ENCODE results near the gene SLC31A1. TPM values are rescaled to one million over a fixed set of nuclear protein-coding genes. Genes with fewer than 3 reads are reported as not detected.

SLC31A1 gene
- total and polyA plus RNA-seq, 2 donors (not counting 1 experiment from before 2014, with no cell fraction given), result 1.1 to 3.2 TPM

DNA sequence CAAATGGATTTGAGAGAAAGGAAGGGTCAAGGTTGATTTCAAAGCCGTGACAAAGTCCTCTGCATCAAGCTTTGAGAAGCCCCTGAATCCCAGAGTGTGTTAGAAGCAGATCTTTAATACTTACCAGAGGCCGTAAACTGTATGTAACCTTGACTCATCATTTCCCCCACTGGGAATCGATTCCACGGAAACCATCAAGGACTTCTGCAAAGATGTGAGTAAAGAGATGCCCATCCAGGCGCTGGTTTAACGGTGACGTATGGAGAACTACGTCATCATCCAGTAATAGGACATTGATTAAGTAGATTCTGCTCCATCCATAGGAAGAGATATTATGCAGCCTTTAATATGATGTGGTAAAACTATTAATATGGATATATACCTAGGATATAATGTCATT, 80.2 kb downstream of the SLC31A1 start:
- H3K9ac ChIP-seq (ENCODE audit: low read length), result no peak overlapping the region
- intact Hi-C loops (cut with micrococcal nuclease), result no loop called here
- TF ChIP-seq, protein P1, sequence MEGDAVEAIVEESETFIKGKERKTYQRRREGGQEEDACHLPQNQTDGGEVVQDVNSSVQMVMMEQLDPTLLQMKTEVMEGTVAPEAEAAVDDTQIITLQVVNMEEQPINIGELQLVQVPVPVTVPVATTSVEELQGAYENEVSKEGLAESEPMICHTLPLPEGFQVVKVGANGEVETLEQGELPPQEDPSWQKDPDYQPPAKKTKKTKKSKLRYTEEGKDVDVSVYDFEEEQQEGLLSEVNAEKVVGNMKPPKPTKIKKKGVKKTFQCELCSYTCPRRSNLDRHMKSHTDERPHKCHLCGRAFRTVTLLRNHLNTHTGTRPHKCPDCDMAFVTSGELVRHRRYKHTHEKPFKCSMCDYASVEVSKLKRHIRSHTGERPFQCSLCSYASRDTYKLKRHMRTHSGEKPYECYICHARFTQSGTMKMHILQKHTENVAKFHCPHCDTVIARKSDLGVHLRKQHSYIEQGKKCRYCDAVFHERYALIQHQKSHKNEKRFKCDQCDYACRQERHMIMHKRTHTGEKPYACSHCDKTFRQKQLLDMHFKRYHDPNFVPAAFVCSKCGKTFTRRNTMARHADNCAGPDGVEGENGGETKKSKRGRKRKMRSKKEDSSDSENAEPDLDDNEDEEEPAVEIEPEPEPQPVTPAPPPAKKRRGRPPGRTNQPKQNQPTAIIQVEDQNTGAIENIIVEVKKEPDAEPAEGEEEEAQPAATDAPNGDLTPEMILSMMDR (IDR thresholded peaks at IDR 0.05), result no peak
- no peak for TF ChIP-seq EZH2 (IDR thresholded peaks at IDR 0.05; ENCODE audit: borderline replicate concordance, insufficient read depth, low read depth, low read length, poor library complexity, severe bottlenecking)
- H3K79me2 ChIP-seq (ENCODE audit: control insufficient read depth, insufficient read depth, low read length), result no peaks in the 10 kb centered on the region
- H3K27ac ChIP-seq (ENCODE audit: low read length in 2 of 2), result no peak overlapping the region
- Mint-ChIP-seq H3K9me3 (ENCODE audit: insufficient read depth) (no peaks in the 10 kb centered on the region), H3K27ac (no peak overlapping the region), H3K4me3 (no peak overlapping the region), H3K27me3 (peaks cover 31% of the 10 kb centered on the region), H3K4me1 (no peaks in the 10 kb centered on the region)
- H2AFZ ChIP-seq (ENCODE audit: insufficient read depth, low read depth, low read length, poor library complexity, severe bottlenecking), result no peak overlapping the region
- POLR2A ChIA-PET, result no interaction called here
- no peak for ATAC-seq (ENCODE audit: low read depth)
- H3K4me1 ChIP-seq (ENCODE audit: control insufficient read depth in 2 of 2, insufficient read depth in 2 of 2, low read length in 2 of 2), result no peaks in the 10 kb centered on the region
- H3K36me3 ChIP-seq (replicated peaks in 1 of 2; ENCODE audit: control extremely low read depth in 1 of 2, control insufficient read depth in 1 of 2, extremely low read depth in 1 of 2, insufficient read depth in 2 of 2, low read length in 1 of 2), result no peaks in the 10 kb centered on the region
- H3K9me3 ChIP-seq (ENCODE audit: control extremely low read depth in 1 of 3, control insufficient read depth in 2 of 3, insufficient read depth in 1 of 3, low read length in 2 of 3), result no peaks in the 10 kb centered on the region
- CTCF ChIA-PET, result no interaction called here
- no peak overlapping the region for H3K4me2 ChIP-seq (replicated peaks; ENCODE audit: low read depth, low read length, poor library complexity, severe bottlenecking)
- DNase-seq, result no peak
- H3K4me3 ChIP-seq (ENCODE audit: control extremely low read depth in 1 of 5, extremely low read depth in 1 of 5, insufficient read depth in 1 of 5, low read depth in 2 of 5, low read length in 4 of 5), result no peak overlapping the region
- no peaks in the 10 kb centered on the region for H4K20me1 ChIP-seq (ENCODE audit: control insufficient read depth, insufficient read depth, low read length, poor library complexity, severe bottlenecking)
- WGBS (ENCODE audit: insufficient coverage), result 89% methylated on average over 2 of the region's 8 CpGs
- peaks cover 0 to 5% (median 0%) of the 10 kb centered on the region in 4 experiments for H3K27me3 ChIP-seq (replicated peaks in 1 of 4; ENCODE audit: control extremely low read depth in 1 of 4, control insufficient read depth in 3 of 4, insufficient read depth in 4 of 4, low read length in 3 of 4)

DNA sequence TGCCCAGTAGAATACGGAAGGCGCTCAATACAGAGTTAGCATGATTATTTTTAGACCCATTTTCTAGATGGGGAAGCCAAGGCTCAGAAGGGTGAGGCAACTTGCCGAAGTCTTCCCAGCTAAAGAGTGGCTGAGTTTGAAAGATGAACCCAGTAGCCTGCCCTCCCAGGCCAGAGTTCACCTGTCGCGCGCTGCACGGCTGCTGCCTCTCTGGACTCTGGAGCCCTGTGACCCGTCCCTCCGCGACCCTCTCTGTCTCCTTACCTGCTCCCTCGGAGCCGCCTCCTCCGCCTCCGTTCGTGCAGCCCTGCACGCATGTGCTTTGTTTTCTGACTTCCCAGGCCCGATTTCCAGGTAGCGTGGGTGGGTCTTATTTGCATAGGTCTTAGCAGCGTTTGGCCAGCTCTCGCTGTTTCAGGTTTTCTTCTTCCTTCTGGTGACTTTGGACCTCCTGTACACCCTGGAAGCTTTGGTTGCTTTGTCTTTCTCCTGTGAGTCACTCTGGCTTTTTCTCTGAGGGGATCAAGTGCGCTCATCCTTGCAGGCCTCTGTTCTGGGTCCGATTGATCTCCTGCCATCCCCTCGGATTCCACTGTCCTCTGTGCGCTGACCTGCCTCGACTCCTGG, 81.6 kb downstream of the SLC31A1 start, which contains the start of gene RNF183:
Gene RNF183, minus strand, starts transcription at position 585 of the 627 bp plus-strand sequence. CDS start 5,192 bp downstream, outside the sequence.
- no peak for TF ChIP-seq EZH2 (IDR thresholded peaks at IDR 0.05; ENCODE audit: borderline replicate concordance, insufficient read depth, low read depth, low read length, poor library complexity, severe bottlenecking)
- TF ChIP-seq, protein P1 (IDR thresholded peaks at IDR 0.05), result no peak
- ATAC-seq (ENCODE audit: low read depth) (no peak), DNase-seq (no peak)
- intact Hi-C loops (cut with micrococcal nuclease), result no loop called here
- POLR2A ChIA-PET, result no interaction called here
- H3K4me1 ChIP-seq (ENCODE audit: control insufficient read depth in 2 of 2, insufficient read depth in 2 of 2, low read length in 2 of 2), result no peaks in the 10 kb centered on the region
- H3K36me3 ChIP-seq (replicated peaks in 1 of 2; ENCODE audit: control extremely low read depth in 1 of 2, control insufficient read depth in 1 of 2, extremely low read depth in 1 of 2, insufficient read depth in 2 of 2, low read length in 1 of 2), result no peaks in the 10 kb centered on the region
- 91% methylated on average over 25 of the region's 25 CpGs for WGBS (ENCODE audit: insufficient coverage)
- H2AFZ ChIP-seq (ENCODE audit: insufficient read depth, low read depth, low read length, poor library complexity, severe bottlenecking), result no peak within 1 kb of the TSS
- Mint-ChIP-seq H3K27ac (no peak within 1 kb of the TSS), H3K9me3 (ENCODE audit: insufficient read depth) (no peaks in the 10 kb centered on the region), H3K4me1 (no peaks in the 10 kb centered on the region), H3K4me3 (no peak within 1 kb of the TSS), H3K27me3 (peaks cover 31% of the 10 kb centered on the region)
- CTCF ChIA-PET, result no interaction called here
- H3K79me2 ChIP-seq (ENCODE audit: control insufficient read depth, insufficient read depth, low read length), result no peaks in the 10 kb centered on the region
- H3K9me3 ChIP-seq (ENCODE audit: control extremely low read depth in 1 of 3, control insufficient read depth in 2 of 3, insufficient read depth in 1 of 3, low read length in 2 of 3), result no peaks in the 10 kb centered on the region
- peaks cover 0 to 5% (median 0%) of the 10 kb centered on the region in 4 experiments for H3K27me3 ChIP-seq (replicated peaks in 1 of 4; ENCODE audit: control extremely low read depth in 1 of 4, control insufficient read depth in 3 of 4, insufficient read depth in 4 of 4, low read length in 3 of 4)
- H4K20me1 ChIP-seq (ENCODE audit: control insufficient read depth, insufficient read depth, low read length, poor library complexity, severe bottlenecking), result no peaks in the 10 kb centered on the region
- H3K4me2 ChIP-seq (replicated peaks; ENCODE audit: low read depth, low read length, poor library complexity, severe bottlenecking), result no peak within 1 kb of the TSS
- H3K9ac ChIP-seq (ENCODE audit: low read length), result no peak within 1 kb of the TSS
- H3K4me3 ChIP-seq (ENCODE audit: control extremely low read depth in 1 of 5, extremely low read depth in 1 of 5, insufficient read depth in 1 of 5, low read depth in 2 of 5, low read length in 4 of 5), result no peak within 1 kb of the TSS
- H3K27ac ChIP-seq (ENCODE audit: low read length in 2 of 2), result no peak within 1 kb of the TSS

Data from B cell (primary cell).